H9 (cell line): ENCODE data around the gene SMAD6. TPM values are rescaled to one million over a fixed set of nuclear protein-coding genes. Genes with fewer than 3 reads are reported as not detected.

Experiments
- DNase-seq: peaks from one replicate; pipeline ENCODE4 v3.0.0-alpha.2; 2017
- H2AFZ ChIP-seq: one replicate; pipeline ENCODE4 v1.6.1; 2013; ENCODE audit warnings: mild to moderate bottlenecking, low read length, control low read depth, moderate library complexity
- H2AK5ac ChIP-seq: 2 replicates; pipeline ENCODE4 v1.6.1; 2013; ENCODE audit warnings: low read length, control low read depth, mixed read lengths; ENCODE audit not compliant: insufficient read length
- H2BK120ac ChIP-seq: one replicate; pipeline ENCODE4 v1.6.1; 2013; ENCODE audit warnings: low read depth, mild to moderate bottlenecking, low read length, control low read depth, inconsistent platforms; ENCODE audit not compliant: poor library complexity, severe bottlenecking
- H2BK12ac ChIP-seq: 2 replicates; pipeline ENCODE4 v1.6.1; 2013; ENCODE audit warnings: low read length, control low read depth, mixed read lengths, low read depth; ENCODE audit not compliant: insufficient read length
- H2BK15ac ChIP-seq: 2 replicates; pipeline ENCODE4 v1.6.1; 2013; ENCODE audit warnings: low read depth, low read length, control low read depth
- H2BK20ac ChIP-seq: one replicate; pipeline ENCODE4 v1.6.1; 2013; ENCODE audit warnings: low read depth, mild to moderate bottlenecking, low read length, control low read depth, inconsistent platforms; ENCODE audit not compliant: poor library complexity, severe bottlenecking
- H2BK5ac ChIP-seq: 2 replicates; pipeline ENCODE4 v1.6.1; 2013; ENCODE audit warnings: low read length, control low read depth, mixed read lengths; ENCODE audit not compliant: insufficient read length
- H3K14ac ChIP-seq: 2 replicates; pipeline ENCODE4 v1.6.1; 2013; ENCODE audit warnings: low read length, control low read depth; ENCODE audit not compliant: insufficient read depth
- H3K18ac ChIP-seq: 2 replicates; pipeline ENCODE4 v1.6.1; 2013; ENCODE audit warnings: low read depth, mild to moderate bottlenecking, mixed read lengths, low read length, control low read depth; ENCODE audit not compliant: insufficient read length
- H3K23ac ChIP-seq: 2 replicates; pipeline ENCODE4 v1.6.1; 2013; ENCODE audit warnings: low read length, control low read depth, mixed read lengths, low read depth; ENCODE audit not compliant: insufficient read length
- H3K23me2 ChIP-seq: 2 replicates; pipeline ENCODE4 v1.6.1; 2013; ENCODE audit warnings: low read depth, mild to moderate bottlenecking, mixed read lengths, low read length, control low read depth; ENCODE audit not compliant: insufficient read length, poor library complexity, severe bottlenecking
- H3K27ac ChIP-seq: 2 replicates; pipeline ENCODE4 v1.5.1; 2013; ENCODE audit warnings: low read length, control low read depth, mixed read lengths, low read depth; ENCODE audit not compliant: insufficient read length
- H3K27me3 ChIP-seq: 2 replicates; pipeline ENCODE4 v1.6.1; 2013; ENCODE audit warnings: low read length, control low read depth, inconsistent platforms; ENCODE audit not compliant: insufficient read depth
- H3K4ac ChIP-seq: 2 replicates; pipeline ENCODE4 v1.6.1; 2013; ENCODE audit warnings: low read depth, mild to moderate bottlenecking, control low read depth, inconsistent platforms, low read length, moderate library complexity
- H3K4me1 ChIP-seq: 2 replicates; pipeline ENCODE4 v1.6.1; 2013; ENCODE audit warnings: low read length, control low read depth, inconsistent platforms; ENCODE audit not compliant: insufficient read depth
- H3K4me2 ChIP-seq: 2 replicates; pipeline ENCODE4 v1.6.1; 2013; ENCODE audit warnings: low read length, control low read depth, mixed read lengths; ENCODE audit not compliant: insufficient read length, insufficient read depth
- H3K56ac ChIP-seq: 2 replicates; pipeline ENCODE4 v1.6.1; 2013; ENCODE audit warnings: low read depth, mild to moderate bottlenecking, mixed read lengths, low read length, control low read depth; ENCODE audit not compliant: insufficient read length
- H3K79me1 ChIP-seq: 2 replicates; pipeline ENCODE4 v1.6.1; 2013; ENCODE audit warnings: low read depth, mild to moderate bottlenecking, moderate library complexity, low read length, control low read depth, inconsistent platforms; ENCODE audit not compliant: insufficient read depth, poor library complexity, severe bottlenecking
- H3K79me2 ChIP-seq: 2 replicates; pipeline ENCODE4 v1.6.1; 2013; ENCODE audit warnings: low read length, control low read depth, inconsistent platforms; ENCODE audit not compliant: insufficient read depth
- H3K9ac ChIP-seq: 2 replicates; pipeline ENCODE4 v1.6.1; 2013; ENCODE audit warnings: low read length, control low read depth, mixed read lengths; ENCODE audit not compliant: insufficient read length; ENCODE audit errors: extremely low read depth
- H3K9me3 ChIP-seq: one replicate; pipeline ENCODE4 v1.6.1; 2013; ENCODE audit warnings: low read depth, low read length, inconsistent platforms; ENCODE audit not compliant: control insufficient read depth
- H3T11ph ChIP-seq: one replicate; pipeline ENCODE4 v1.6.1; 2013; ENCODE audit warnings: mild to moderate bottlenecking, low read length, control low read depth, inconsistent platforms
- H4K20me1 ChIP-seq: one replicate; pipeline ENCODE4 v1.6.1; 2013; ENCODE audit not compliant: control insufficient read depth, insufficient read length, insufficient read depth
- H4K5ac ChIP-seq: 2 replicates; pipeline ENCODE4 v1.6.1; 2013; ENCODE audit warnings: low read depth, mild to moderate bottlenecking, mixed read lengths, low read length, control low read depth; ENCODE audit not compliant: insufficient read length
- H4K8ac ChIP-seq: replicated peaks from 2 replicates; pipeline ENCODE4 v1.6.1; 2013; ENCODE audit warnings: low read length, control low read depth, mixed read lengths, low read depth; ENCODE audit not compliant: insufficient read length
- H4K91ac ChIP-seq: 2 replicates; pipeline ENCODE4 v1.6.1; 2013; ENCODE audit warnings: low read depth, mild to moderate bottlenecking, moderate library complexity, mixed read lengths, low read length, control low read depth; ENCODE audit not compliant: insufficient read length
- H3K27ac Mint-ChIP-seq, 3 experiments: 2 replicates in 2 of 3; 3 replicates in 1 of 3; pipeline ENCODE4 v1.8.0; 2020 to 2021; ENCODE audit warnings: mixed read lengths in 3 of 3, mild to moderate bottlenecking in 1 of 3, moderate library complexity in 1 of 3
- H3K27me3 Mint-ChIP-seq: 2 replicates; pipeline ENCODE4 v1.8.0; 2021; ENCODE audit warnings: low read depth, mild to moderate bottlenecking, moderate library complexity, mixed read lengths
- H3K36me3 Mint-ChIP-seq, 3 experiments: 2 replicates in 2 of 3; 3 replicates in 1 of 3; pipeline ENCODE4 v1.8.0; 2020 to 2021; ENCODE audit warnings: low read depth in 3 of 3, mixed read lengths in 3 of 3; ENCODE audit not compliant: insufficient read depth in 1 of 3
- H3K4me1 Mint-ChIP-seq, 2 experiments: 2 replicates each; pipeline ENCODE4 v1.8.0; 2020; ENCODE audit warnings: mixed read lengths in 2 of 2
- H3K4me3 Mint-ChIP-seq, 2 experiments: 2 replicates in 1 of 2; 3 replicates in 1 of 2; pipeline ENCODE4 v1.8.0; 2020 to 2021; ENCODE audit warnings: mild to moderate bottlenecking in 2 of 2, mixed read lengths in 2 of 2, moderate library complexity in 1 of 2
- H3K9me3 Mint-ChIP-seq, 2 experiments: 2 replicates in 1 of 2; 3 replicates in 1 of 2; pipeline ENCODE4 v1.8.0; 2020; ENCODE audit warnings: mild to moderate bottlenecking in 2 of 2, mixed read lengths in 2 of 2, moderate library complexity in 1 of 2
- WGBS: extraction: QIAGEN DNeasy Blood & Tissue Kit; methylation state at CpG from one replicate; pipeline ENCODE4 v1.1.7; 2013; ENCODE audit warnings: missing lambda C conversion rate, low lambda C conversion rate, mixed read lengths; ENCODE audit not compliant: insufficient read length; ENCODE audit errors: extremely low coverage; 5-methylcytosine and 5-hydroxymethylcytosine counted together
- total RNA-seq: library from RNA; stranded (reverse); gene quantifications from 2 replicates; pipeline ENCODE4 v1.2.1, GENCODE V29; 2021
- TF ChIP-seq, protein P1 (sequence below): fragments of 200-600 bp; sonication (generic); conservative IDR thresholded peaks from 3 replicates; pipeline ENCODE4 v1.8.0; 2021; ENCODE audit warnings: antibody characterized with exemption, mild to moderate bottlenecking

The SMAD6 gene
- total RNA-seq, 1 experiment from 2014 or later = 6.0 TPM

DNA sequence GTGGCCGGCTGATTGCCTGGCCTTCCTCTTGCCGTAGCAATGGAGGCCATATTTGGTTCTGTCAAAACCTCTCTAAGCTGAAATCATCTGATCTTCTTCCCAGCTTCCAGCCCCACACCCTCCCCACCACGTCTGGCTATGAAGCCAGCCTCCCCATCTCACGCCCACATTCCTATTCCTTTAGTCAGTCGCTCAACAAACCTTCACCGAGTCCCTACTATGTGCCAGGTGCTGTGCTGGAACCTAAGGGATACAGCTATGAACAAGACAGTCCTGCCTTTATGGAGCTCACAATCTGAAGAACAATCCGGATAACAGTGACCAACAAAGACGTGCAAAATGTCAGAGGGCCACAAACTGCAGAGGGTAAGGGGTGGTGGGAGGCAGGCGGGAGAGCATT lies 31.9 kb upstream of the SMAD6 start:
- H3K27ac ChIP-seq = no peak overlapping the region
- H2BK120ac ChIP-seq = no peak overlapping the region
- H3K4me3 Mint-ChIP-seq = no peak overlapping the region
- H2BK15ac ChIP-seq = no peak overlapping the region
- H3K4me2 ChIP-seq = no peak overlapping the region
- no peak overlapping the region for H2AFZ ChIP-seq
- no peaks in the 10 kb centered on the region for H4K20me1 ChIP-seq
- no peak overlapping the region for H3K18ac ChIP-seq
- H2BK20ac ChIP-seq = no peak overlapping the region
- H2BK12ac ChIP-seq = no peak overlapping the region
- H3T11ph ChIP-seq = no peak overlapping the region
- H3K4me1 ChIP-seq = peaks cover 3% of the 10 kb centered on the region; the same call in 1 of the 2 replicates
- H3K9me3 Mint-ChIP-seq = peaks cover 0 to 7% of the 10 kb centered on the region in 2 experiments; a peak in 4 of 5 replicates
- H4K91ac ChIP-seq = no peak overlapping the region
- H4K5ac ChIP-seq = no peak overlapping the region
- H3K14ac ChIP-seq = no peak overlapping the region
- peaks cover 0 to 5% (median 0%) of the 10 kb centered on the region in 3 experiments; a peak in 2 of 7 replicates for H3K36me3 Mint-ChIP-seq
- no peaks in the 10 kb centered on the region for H3K79me2 ChIP-seq
- peaks cover 1% of the 10 kb centered on the region for H3K27me3 Mint-ChIP-seq
- no peaks in the 10 kb centered on the region for H3K79me1 ChIP-seq
- H3K56ac ChIP-seq = no peak overlapping the region
- H3K27ac Mint-ChIP-seq = no peak overlapping the region
- H2AK5ac ChIP-seq = no peak overlapping the region
- H3K4me1 Mint-ChIP-seq = peaks cover 25 to 30% of the 10 kb centered on the region in 2 experiments
- H3K9ac ChIP-seq = no peak overlapping the region
- no peak overlapping the region for H2BK5ac ChIP-seq
- no peak overlapping the region for H3K23ac ChIP-seq
- no peak overlapping the region for H4K8ac ChIP-seq
- TF ChIP-seq, protein P1, sequence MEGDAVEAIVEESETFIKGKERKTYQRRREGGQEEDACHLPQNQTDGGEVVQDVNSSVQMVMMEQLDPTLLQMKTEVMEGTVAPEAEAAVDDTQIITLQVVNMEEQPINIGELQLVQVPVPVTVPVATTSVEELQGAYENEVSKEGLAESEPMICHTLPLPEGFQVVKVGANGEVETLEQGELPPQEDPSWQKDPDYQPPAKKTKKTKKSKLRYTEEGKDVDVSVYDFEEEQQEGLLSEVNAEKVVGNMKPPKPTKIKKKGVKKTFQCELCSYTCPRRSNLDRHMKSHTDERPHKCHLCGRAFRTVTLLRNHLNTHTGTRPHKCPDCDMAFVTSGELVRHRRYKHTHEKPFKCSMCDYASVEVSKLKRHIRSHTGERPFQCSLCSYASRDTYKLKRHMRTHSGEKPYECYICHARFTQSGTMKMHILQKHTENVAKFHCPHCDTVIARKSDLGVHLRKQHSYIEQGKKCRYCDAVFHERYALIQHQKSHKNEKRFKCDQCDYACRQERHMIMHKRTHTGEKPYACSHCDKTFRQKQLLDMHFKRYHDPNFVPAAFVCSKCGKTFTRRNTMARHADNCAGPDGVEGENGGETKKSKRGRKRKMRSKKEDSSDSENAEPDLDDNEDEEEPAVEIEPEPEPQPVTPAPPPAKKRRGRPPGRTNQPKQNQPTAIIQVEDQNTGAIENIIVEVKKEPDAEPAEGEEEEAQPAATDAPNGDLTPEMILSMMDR = no peak
- no peak overlapping the region for H3K4ac ChIP-seq
- whole genome bisulfite sequencing = no CpG with 5 or more reads among the region's 9 CpGs
- no peak for DNase-seq
- no peaks in the 10 kb centered on the region for H3K23me2 ChIP-seq
- no peaks in the 10 kb centered on the region for H3K27me3 ChIP-seq
- no peaks in the 10 kb centered on the region for H3K9me3 ChIP-seq
